GF-D8 (cell line): ENCODE measurements around the gene PLS3.
"Not testable (repeated sequence)": the region's sequence is repeated elsewhere in the genome, so short reads cannot be mapped to it uniquely, and the experiment has no call there.

Source experiments
- DNase-seq: peaks from one replicate; lab custom pipeline; 2025; lab: John Stamatoyannopoulos, UW

PLS3 gene

GRCh38 chrX:115609621-115610020 is 48.6 kb downstream of the PLS3 start:
- DNase-seq, result no peak

DNA sequence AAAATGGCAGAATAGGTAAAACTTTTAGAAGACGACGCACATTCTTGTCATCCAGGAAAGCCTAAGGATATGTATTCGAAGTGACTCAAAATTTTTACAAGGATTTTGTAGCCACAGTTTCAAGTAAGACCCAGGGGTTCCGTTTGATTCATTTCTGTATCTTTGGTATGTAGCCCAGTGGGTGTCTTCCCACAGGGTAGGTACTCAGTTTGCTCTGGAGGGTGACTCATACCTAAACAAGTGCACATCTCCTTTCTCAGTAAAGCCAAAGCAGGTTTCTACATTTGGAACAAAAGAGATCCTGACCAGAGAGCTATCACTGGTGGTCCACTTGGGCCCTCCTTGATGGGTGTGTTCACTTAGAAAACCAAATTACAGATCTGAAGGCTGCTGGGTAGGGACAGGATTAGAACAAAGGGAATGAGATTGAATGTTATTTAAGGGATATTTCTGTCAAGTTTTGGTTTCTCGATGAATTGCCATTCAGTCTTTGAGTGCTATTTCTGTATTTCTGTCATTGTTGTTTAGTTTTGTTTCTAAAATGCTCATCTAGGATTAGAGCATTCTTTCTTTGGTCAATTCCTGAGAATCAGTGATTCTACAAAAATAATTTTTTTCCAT is 56.1 kb downstream of the PLS3 start:
- DNase-seq, result no peak

DNA sequence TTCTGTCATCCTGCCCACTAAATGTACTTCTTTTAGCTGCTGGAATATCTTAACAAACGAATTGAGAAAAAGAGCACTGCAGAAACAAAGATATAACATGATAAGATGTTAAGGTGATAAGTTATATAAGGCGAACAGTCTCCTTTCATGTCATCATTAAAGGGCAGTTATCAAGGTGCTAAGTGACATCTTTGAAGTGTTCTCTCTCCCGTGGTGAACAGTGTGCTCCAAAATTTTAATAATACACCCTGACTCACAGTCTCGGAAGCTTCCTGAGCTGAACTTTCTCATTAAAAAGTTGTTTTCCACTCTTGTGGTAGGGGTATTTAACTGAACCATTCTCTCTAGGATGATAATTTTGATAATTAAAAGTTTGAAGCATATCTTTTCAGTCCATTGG is 61.6 kb downstream of the PLS3 start:
- DNase-seq, result no peak

GRCh38 chrX:115624916-115625315 is 63.9 kb downstream of the PLS3 start:
- DNase-seq, result no peak

DNA sequence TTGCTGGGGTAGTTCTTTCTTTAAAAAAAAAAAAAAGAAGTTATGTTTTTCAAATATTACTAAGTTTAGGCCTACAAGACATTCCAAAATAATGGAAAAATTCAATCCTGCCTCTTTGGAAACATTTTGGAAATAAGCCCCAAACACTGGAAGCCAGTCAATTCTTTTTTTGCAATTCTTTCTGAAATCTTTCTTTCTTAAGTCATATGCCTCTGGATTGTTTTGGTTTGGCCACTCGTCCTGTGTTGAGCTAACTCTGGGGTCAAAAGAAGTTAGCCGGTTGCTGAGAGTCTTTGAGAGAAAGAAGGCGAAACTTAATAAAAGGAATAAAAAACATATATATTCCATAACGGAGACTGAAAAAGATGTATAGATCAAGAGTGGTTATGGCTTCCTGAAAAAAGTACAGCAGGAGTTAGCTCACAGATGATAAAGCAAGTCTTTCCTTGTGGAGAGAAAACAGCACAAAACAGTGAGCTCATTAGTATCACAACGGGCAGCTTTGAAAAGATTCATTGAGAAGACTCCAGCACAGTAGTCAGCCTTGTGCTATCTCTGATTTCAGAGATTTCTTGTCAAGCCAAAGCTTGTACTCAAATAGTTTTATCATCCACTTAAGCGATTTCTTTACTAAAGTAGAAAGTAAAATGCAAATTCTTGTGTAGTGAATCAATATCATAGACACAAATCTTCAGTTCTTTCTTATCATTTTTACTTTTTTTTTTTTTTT is 64.8 kb downstream of the PLS3 start:
- no peak for DNase-seq

GRCh38 chrX:115630204-115630603 is 69.2 kb downstream of the PLS3 start:
- no peak for DNase-seq

GRCh38 chrX:115632455-115632854 is 71.5 kb downstream of the PLS3 start:
- DNase-seq, result no peak

DNA sequence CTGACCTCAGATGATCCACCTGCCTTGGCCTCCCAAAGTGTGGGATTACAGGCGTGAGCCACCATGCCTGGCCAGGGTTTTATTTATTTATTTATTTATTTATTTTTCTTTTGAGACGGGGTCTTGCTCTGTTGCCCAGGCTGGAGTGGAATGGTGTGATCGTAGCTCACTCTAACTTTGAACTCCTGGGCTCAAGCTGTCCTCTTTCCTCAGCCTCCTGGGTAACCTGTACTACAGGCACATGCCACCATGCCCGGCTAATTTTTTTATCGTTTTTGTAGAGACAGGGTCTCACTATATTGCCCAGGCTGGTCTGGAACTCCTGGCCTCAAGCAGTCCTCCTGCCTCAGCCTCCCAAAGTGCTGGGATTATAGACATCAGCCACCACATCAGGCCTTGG is 72.4 kb downstream of the PLS3 start:
- DNase-seq, result not testable (repeated sequence)

DNA sequence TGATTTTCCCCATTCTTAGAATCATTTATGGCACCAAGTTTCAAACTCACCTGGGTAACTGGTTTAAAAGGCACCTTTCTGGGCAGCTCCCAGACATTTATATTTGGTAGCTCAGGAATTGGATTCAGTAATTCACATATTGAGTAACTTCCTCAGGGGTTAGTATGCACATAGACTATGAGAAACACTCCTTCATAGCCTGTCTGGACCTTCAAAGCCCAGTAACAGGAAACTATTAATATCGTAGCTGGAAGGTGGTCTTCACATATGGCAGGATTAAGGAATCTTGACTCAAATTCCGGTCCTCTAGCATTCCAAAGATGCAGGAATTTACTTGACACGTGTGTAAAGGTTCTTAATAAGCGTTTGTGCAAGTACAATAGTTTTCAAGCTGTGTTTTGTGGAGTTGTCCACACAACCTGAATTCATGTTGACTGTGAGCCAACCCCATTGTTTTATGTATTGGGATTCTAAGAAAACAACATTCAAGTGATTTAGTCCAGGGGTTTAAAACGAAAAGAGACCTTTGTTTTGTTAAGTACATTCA is 78.4 kb downstream of the PLS3 start:
- no peak for DNase-seq

- DNase-seq, result no peak
Observed at GRCh38 chrX:115642311-115642710, 81.3 kb downstream of the PLS3 start.

DNA sequence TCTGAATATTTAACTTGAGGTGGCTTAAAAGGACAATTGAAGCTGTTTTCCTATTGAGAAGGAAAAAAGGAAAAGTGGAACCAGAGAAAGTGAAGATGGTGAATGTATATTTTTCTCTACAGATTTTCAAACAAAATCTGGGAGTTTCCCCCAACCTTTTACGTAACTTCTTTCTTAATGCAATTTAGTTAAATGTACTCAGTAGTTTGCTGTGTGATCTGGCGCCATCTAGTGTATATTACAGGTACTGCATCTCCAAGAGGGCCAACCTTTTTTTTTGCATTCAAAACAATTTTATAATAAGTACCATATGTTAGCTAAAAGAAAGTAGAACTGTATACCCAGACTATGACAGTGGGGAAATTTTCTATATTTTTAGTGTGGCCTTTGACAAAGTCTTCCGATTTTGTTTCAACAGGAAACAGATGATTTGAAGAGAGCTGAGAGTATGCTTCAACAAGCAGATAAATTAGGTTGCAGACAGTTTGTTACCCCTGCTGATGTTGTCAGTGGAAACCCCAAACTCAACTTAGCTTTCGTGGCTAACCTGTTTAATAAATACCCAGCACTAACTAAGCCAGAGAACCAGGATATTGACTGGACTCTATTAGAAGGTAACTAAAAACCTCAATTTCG is 82.0 kb downstream of the PLS3 start:
- DNase-seq, result no peak

- not testable (repeated sequence) for DNase-seq
Observed at GRCh38 chrX:115644397-115644796, 83.4 kb downstream of the PLS3 start.

DNA sequence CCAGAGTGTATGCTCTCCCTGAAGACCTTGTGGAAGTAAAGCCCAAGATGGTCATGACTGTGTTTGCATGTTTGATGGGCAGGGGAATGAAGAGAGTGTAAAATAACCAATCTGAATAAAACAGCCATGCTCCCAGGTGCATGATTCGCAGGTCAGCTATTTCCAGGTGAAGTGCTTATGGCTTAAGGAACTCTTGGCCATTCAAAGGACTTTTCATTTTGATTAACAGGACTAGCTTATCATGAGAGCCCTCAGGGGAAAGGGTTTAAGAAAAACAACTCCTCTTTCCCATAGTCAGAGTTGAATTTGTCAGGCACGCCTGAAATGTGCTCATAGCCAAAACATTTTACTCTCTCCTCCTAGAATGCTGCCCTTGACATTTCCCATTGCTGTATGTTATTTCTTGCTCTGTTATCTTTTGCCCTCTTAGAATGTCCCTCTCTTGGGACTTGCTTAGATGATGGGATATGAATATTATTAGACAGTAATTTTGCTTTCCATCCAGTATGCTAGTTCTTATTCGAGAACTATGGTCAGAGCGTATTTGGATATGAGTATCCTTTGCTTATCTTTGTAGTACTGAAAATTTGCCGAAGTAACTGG is 88.6 kb downstream of the PLS3 start:
- no peak for DNase-seq

GRCh38 chrX:115650449-115650848 is 89.5 kb downstream of the PLS3 start:
- no peak for DNase-seq

GRCh38 chrX:115650916-115651315 is 89.9 kb downstream of the PLS3 start:
- no peak for DNase-seq

DNA sequence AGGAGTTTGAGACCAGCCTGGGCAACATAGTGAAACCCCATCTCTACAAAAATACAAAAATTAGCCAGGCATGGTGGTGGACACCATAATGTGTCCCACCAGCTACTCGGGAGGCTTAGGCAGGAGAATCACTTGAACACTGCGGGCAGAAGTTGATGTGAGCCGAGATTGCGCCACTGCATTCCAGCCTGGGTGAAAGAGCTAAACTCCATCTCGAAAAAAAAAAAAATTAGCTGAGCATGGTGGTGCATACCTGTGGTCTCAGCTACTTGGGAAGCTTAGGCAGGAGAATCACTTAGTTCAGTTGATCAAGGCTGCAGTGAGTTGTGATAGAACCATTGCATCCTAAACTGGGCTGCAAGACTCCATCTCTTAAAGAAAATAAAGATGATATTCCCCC is 91.2 kb downstream of the PLS3 start:
- no peak for DNase-seq

GRCh38 chrX:115665122-115665521 is 104.1 kb downstream of the PLS3 start:
- no peak for DNase-seq

GRCh38 chrX:115679460-115679859 is 118.5 kb downstream of the PLS3 start:
- no peak for DNase-seq

DNA sequence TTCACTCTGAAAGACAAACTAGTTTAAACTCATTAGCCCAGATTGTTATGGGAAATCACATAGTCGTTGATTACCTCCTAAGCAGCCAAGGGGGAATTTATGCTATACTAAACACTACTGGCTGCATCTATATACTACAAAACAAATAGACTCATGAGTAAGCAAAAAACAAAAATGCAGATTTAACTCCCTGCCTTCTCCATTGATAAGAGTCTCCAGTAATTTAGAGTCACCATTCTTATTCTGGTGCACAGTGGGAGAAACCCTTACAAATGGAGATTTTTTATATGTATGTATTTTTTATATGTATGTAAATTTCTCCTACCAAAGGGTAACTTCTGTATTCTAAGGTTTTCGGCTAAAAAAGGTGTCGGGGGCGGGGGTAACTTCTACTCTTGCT is 126.6 kb downstream of the PLS3 start:
- no peak for DNase-seq

- no peak for DNase-seq
Observed at GRCh38 chrX:115689931-115690330, 129.0 kb downstream of the PLS3 start.

DNA sequence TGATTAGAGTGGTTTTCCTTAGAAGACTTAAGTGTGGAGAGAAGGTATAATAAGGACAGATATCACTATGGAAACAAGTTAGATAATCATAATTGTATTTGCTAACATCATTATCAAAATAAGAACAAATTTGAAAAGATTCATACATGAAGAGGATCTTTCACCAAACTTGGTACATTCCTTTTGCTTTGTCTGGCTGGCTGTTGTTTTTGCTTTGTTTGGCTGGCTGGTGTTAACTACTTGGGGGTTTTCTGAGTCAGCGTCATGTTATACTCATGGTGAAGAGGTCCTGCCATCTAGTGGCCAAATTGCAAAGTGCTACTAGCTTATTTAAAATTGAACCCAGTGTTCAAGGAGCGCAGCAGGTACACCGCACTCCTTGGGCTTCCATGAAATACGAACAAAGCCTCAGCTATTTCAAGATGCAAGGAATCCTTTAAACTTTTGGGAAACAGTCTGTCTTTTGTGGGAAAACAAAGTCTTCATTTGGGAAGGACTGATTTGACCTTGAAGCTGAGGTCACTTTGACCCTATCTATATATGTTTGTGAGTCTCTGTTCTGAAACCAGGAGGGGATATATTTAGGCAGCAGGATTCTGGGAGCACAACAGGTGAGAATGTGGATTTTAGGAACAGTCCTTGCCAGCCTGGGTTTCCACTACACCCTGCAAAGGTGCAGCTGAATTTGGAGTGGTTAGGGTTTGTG is 129.7 kb downstream of the PLS3 start:
- no peak for DNase-seq

DNA sequence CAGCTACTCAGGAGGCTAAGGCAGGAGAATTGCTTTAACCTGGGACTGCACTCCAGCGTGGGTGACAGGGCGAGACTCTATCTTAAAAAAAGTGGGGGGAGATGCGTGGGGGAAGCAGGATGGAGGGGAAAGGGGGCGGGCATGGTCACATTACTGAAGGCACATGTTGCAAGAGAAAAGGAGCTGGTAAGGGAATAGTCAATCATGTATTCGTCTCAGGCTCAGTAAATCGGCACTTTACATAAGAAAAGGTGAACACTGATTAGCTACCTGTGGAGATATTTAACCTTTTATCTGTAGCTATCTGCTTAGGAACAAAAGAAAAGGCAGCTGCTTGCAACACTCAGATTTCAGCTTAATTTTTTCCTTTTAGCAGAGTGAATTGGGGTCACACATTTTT is 132.5 kb downstream of the PLS3 start:
- no peak for DNase-seq
